GM21381 (cell line): ENCODE measurements around the gene SRRM3.
"Not testable (repeated sequence)": the region's sequence is repeated elsewhere in the genome, so short reads cannot be mapped to it uniquely, and the experiment has no call there.

ENCODE experiments used
- ATAC-seq: cut with Tn5 transposase; IDR thresholded peaks from one replicate; pipeline ENCODE4 v1.9.1; 2021; ENCODE audit warnings: mild to moderate bottlenecking, moderate library complexity; ENCODE audit not compliant: unreplicated experiment

The SRRM3 gene

GRCh38 chr7:76225951-76226350 is 24.3 kb downstream of the SRRM3 start:
- ATAC-seq: no peak

- ATAC-seq: not testable (repeated sequence)
Measured at GRCh38 chr7:76226878-76227423, 25.3 kb downstream of the SRRM3 start.

- ATAC-seq: no peak
Measured at GRCh38 chr7:76230214-76230613, 28.5 kb downstream of the SRRM3 start.

- ATAC-seq: no peak
Measured at GRCh38 chr7:76231071-76231470, 29.4 kb downstream of the SRRM3 start.

GRCh38 chr7:76231583-76231982 is 29.9 kb downstream of the SRRM3 start:
- no peak for ATAC-seq

GRCh38 chr7:76232698-76233097 is 31.0 kb downstream of the SRRM3 start:
- no peak for ATAC-seq

GRCh38 chr7:76233538-76234281 is 32.0 kb downstream of the SRRM3 start:
- ATAC-seq: no peak

GRCh38 chr7:76234282-76234584 is 32.5 kb downstream of the SRRM3 start:
- no peak for ATAC-seq

- ATAC-seq: no peak
Measured at GRCh38 chr7:76234931-76235441, 33.3 kb downstream of the SRRM3 start.

GRCh38 chr7:76236224-76236623 is 34.5 kb downstream of the SRRM3 start:
- ATAC-seq: no peak

- no peak for ATAC-seq
Measured at GRCh38 chr7:76238326-76238725, 36.6 kb downstream of the SRRM3 start.

- ATAC-seq: no peak
Measured at GRCh38 chr7:76241141-76241540, 39.4 kb downstream of the SRRM3 start.

GRCh38 chr7:76242517-76243063 is 40.9 kb downstream of the SRRM3 start:
- ATAC-seq: not testable (repeated sequence)

GRCh38 chr7:76244781-76245391 is 43.2 kb downstream of the SRRM3 start:
- no peak for ATAC-seq

GRCh38 chr7:76246804-76247389 is 45.2 kb downstream of the SRRM3 start:
- no peak for ATAC-seq

GRCh38 chr7:76247938-76248337 is 46.2 kb downstream of the SRRM3 start:
- no peak for ATAC-seq

GRCh38 chr7:76252021-76252420 is 50.3 kb downstream of the SRRM3 start:
- no peak for ATAC-seq

GRCh38 chr7:76254781-76255180 is 53.1 kb downstream of the SRRM3 start:
- no peak for ATAC-seq

GRCh38 chr7:76257973-76258372 is 56.3 kb downstream of the SRRM3 start:
- no peak for ATAC-seq

- ATAC-seq: no peak
Measured at GRCh38 chr7:76259124-76260093, 57.7 kb downstream of the SRRM3 start.
